Fibroblast of lung (primary cell): ENCODE results near the gene CMTM4.

ENCODE experiments used
- EZH2 ChIP-seq: IDR thresholded peaks from 2 replicates; pipeline ENCODE4 v1.5.1; 2012; ENCODE audit warnings: low read length, control low read depth, mild to moderate bottlenecking; ENCODE audit errors: missing control alignments
- TF ChIP-seq, protein P1 (sequence below), 2 donors: IDR thresholded peaks in 1 of 2; conservative IDR thresholded peaks in 1 of 2; 1 replicate in 1 of 2; 2 replicates in 1 of 2; pipeline ENCODE4 v1.5.1; 2011 to 2012; ENCODE audit warnings: low read length in 2 of 2, control low read depth in 1 of 2, inconsistent platforms in 1 of 2, low read depth in 1 of 2, mild to moderate bottlenecking in 1 of 2

- no peak for TF ChIP-seq EZH2
- TF ChIP-seq, protein P1, sequence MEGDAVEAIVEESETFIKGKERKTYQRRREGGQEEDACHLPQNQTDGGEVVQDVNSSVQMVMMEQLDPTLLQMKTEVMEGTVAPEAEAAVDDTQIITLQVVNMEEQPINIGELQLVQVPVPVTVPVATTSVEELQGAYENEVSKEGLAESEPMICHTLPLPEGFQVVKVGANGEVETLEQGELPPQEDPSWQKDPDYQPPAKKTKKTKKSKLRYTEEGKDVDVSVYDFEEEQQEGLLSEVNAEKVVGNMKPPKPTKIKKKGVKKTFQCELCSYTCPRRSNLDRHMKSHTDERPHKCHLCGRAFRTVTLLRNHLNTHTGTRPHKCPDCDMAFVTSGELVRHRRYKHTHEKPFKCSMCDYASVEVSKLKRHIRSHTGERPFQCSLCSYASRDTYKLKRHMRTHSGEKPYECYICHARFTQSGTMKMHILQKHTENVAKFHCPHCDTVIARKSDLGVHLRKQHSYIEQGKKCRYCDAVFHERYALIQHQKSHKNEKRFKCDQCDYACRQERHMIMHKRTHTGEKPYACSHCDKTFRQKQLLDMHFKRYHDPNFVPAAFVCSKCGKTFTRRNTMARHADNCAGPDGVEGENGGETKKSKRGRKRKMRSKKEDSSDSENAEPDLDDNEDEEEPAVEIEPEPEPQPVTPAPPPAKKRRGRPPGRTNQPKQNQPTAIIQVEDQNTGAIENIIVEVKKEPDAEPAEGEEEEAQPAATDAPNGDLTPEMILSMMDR (conservative IDR thresholded peaks at IDR 0.05 in 1 of 2, IDR thresholded peaks at IDR 0.05 in 1 of 2; ENCODE audit: low read depth in 1 of 2, low read length in 2 of 2) = no peak
These were observed 44.6 kb downstream of the CMTM4 start for GRCh38 chr16:66651965-66652364.
